SK-N-SH (cell line): Measurements from ENCODE around the gene SELENOH. TPM values are rescaled to one million over a fixed set of nuclear protein-coding genes. Genes with fewer than 3 reads are reported as not detected.

ENCODE experiments used
- CTCF ChIA-PET: fragments of 300-600, 350-600 bp; formaldehyde crosslinking; extraction: SDS; loops from one replicate; lab custom pipeline; 2021; lab: Yijun Ruan, JAX
- POLR2A ChIA-PET: fragments of 350-600 bp; sonication (Branson Sonifier 250); formaldehyde crosslinking; extraction: SDS; loops from one replicate; lab custom pipeline; 2020; ENCODE audit warnings: antibody characterized with exemption, inconsistent platforms; lab: Yijun Ruan, JAX
- DNase-seq: peaks from one replicate; pipeline ENCODE4 v3.0.0; 2012
- H2AFZ ChIP-seq: fragments of 200-600 bp; sonication (generic); 2 replicates; pipeline ENCODE4 v1.8.1; 2016; ENCODE audit warnings: antibody characterized with exemption, mild to moderate bottlenecking, low read depth
- H3F3A ChIP-seq: fragments of 200-600 bp; sonication (generic); replicated peaks from 2 replicates; pipeline ENCODE3; 2016; ENCODE audit warnings: antibody characterized with exemption, mild to moderate bottlenecking; ENCODE audit not compliant: insufficient read depth
- H3K27ac ChIP-seq, 2 experiments: fragments of 200-500 bp in 1 of 2; fragments of 200-600 bp in 1 of 2; sonication (Bioruptor generic) in 1 of 2; sonication (generic), shearing (Covaris generic) in 1 of 2; 2 replicates each; pipeline versions ENCODE4 v1.5.1 to v1.6.1; 2014 to 2016; ENCODE audit warnings: low read depth in 2 of 2, inconsistent platforms in 1 of 2, low read length in 1 of 2, mild to moderate bottlenecking in 1 of 2, mixed read lengths in 1 of 2
- H3K27me3 ChIP-seq: fragments of 200-600 bp; sonication (generic), shearing (Covaris generic); 2 replicates; pipeline ENCODE4 v1.6.1; 2016; ENCODE audit warnings: mixed run types; ENCODE audit not compliant: insufficient read depth
- H3K36me3 ChIP-seq, 2 experiments: fragments of 200-500 bp in 1 of 2; fragments of 200-600 bp in 1 of 2; sonication (Bioruptor generic) in 1 of 2; sonication (generic) in 1 of 2; replicated peaks in 1 of 2; 2 replicates each; pipeline versions ENCODE3 to v1.5.1; 2014 to 2016; ENCODE audit warnings: low read length in 1 of 2, mild to moderate bottlenecking in 1 of 2; ENCODE audit not compliant: insufficient read depth in 2 of 2, control insufficient read depth in 1 of 2
- H3K4me1 ChIP-seq, 2 experiments: fragments of 200-500 bp in 1 of 2; fragments of 200-600 bp in 1 of 2; sonication (Bioruptor generic) in 1 of 2; sonication (generic), shearing (Covaris generic) in 1 of 2; 2 replicates each; pipeline versions ENCODE4 v1.5.1 to v1.6.1; 2014 to 2016; ENCODE audit warnings: low read depth in 1 of 2, low read length in 1 of 2, mixed run types in 1 of 2; ENCODE audit not compliant: insufficient read depth in 2 of 2, control insufficient read depth in 1 of 2
- H3K4me2 ChIP-seq: fragments of 200-600 bp; sonication (generic), shearing (Covaris generic); 2 replicates; pipeline ENCODE4 v1.6.1; 2017; ENCODE audit warnings: mixed run types
- H3K4me3 ChIP-seq, 2 experiments: fragments of 200-500 bp in 1 of 2; fragments of 200-600 bp in 1 of 2; sonication (Bioruptor generic) in 1 of 2; sonication (generic), shearing (Covaris generic) in 1 of 2; 2 replicates each; pipeline versions ENCODE4 v1.5.1 to v1.8.1; 2014 to 2016; ENCODE audit warnings: low read depth in 2 of 2, inconsistent platforms in 1 of 2, low read length in 1 of 2, mild to moderate bottlenecking in 1 of 2, mixed read lengths in 1 of 2, moderate library complexity in 1 of 2
- H3K79me2 ChIP-seq: fragments of 200-600 bp; sonication (generic); 2 replicates; pipeline ENCODE4 v1.8.1; 2017; ENCODE audit warnings: mild to moderate bottlenecking; ENCODE audit not compliant: insufficient read depth
- H3K9ac ChIP-seq: fragments of 200-600 bp; sonication (generic); 2 replicates; pipeline ENCODE4 v1.6.1; 2017; ENCODE audit warnings: mixed run types
- H3K9me2 ChIP-seq: fragments of 200-600 bp; sonication (generic); 2 replicates; pipeline ENCODE4 v1.6.1; 2017; ENCODE audit warnings: mixed run types
- H3K9me3 ChIP-seq: fragments of 200-600 bp; sonication (generic); 2 replicates; pipeline ENCODE4 v1.6.1; 2017; ENCODE audit warnings: mixed run types, mild to moderate bottlenecking, moderate library complexity
- H4K20me1 ChIP-seq: fragments of 200-600 bp; sonication (generic); 2 replicates; pipeline ENCODE4 v1.6.1; 2017; ENCODE audit warnings: mild to moderate bottlenecking, mixed run types; ENCODE audit not compliant: insufficient read depth
- CHD2 ChIP-seq: fragments of 150-350 bp; IDR thresholded peaks from 2 replicates; pipeline ENCODE4 v1.6.1; 2018; ENCODE audit warnings: low read length; ENCODE audit not compliant: partially characterized antibody
- CTCF ChIP-seq: fragments of 200-600 bp; sonication (generic); IDR thresholded peaks from 2 replicates; pipeline ENCODE4 v1.6.1; 2017; ENCODE audit warnings: antibody characterized with exemption, mild to moderate bottlenecking, moderate library complexity
- ELF1 ChIP-seq: IDR thresholded peaks from 2 replicates; pipeline ENCODE4 v1.4.0; 2012
- EP300 ChIP-seq, 2 experiments: IDR thresholded peaks; 2 replicates each; pipeline versions ENCODE4 v1.4.0 to v1.6.1; 2012; ENCODE audit warnings: borderline replicate concordance in 1 of 2, low read depth in 1 of 2, low read length in 1 of 2
- FOXJ3 ChIP-seq: sonication (generic); formaldehyde crosslinking; IDR thresholded peaks from 2 replicates; pipeline ENCODE4 v1.5.1; 2020; ENCODE audit warnings: mild to moderate bottlenecking, missing genetic modification reagents
- GATA2 ChIP-seq: sonication (generic); formaldehyde crosslinking; IDR thresholded peaks from 2 replicates; pipeline ENCODE4 v1.5.0; 2020; ENCODE audit warnings: mild to moderate bottlenecking, missing genetic modification reagents
- MAX ChIP-seq: IDR thresholded peaks from 2 replicates; pipeline ENCODE4 v1.4.0; 2012; ENCODE audit warnings: low read depth
- MEF2A ChIP-seq: IDR thresholded peaks from 2 replicates; pipeline ENCODE4 v1.4.0; 2012; ENCODE audit warnings: low read depth, borderline replicate concordance
- MXI1 ChIP-seq: IDR thresholded peaks from 2 replicates; pipeline ENCODE4 v1.6.1; 2012; ENCODE audit warnings: mild to moderate bottlenecking, low read depth, low read length, improper control_type of control experiment
- NFIC ChIP-seq: IDR thresholded peaks from 2 replicates; pipeline ENCODE4 v1.4.0; 2012; ENCODE audit warnings: borderline replicate concordance
- NRF1 ChIP-seq: IDR thresholded peaks from 2 replicates; pipeline ENCODE4 v1.6.1; 2012; ENCODE audit warnings: low read depth, mild to moderate bottlenecking, low read length
- PBX3 ChIP-seq: IDR thresholded peaks from 2 replicates; pipeline ENCODE4; 2012
- POLR2AphosphoS5 ChIP-seq: IDR thresholded peaks from 2 replicates; pipeline ENCODE4 v1.6.1; 2012; ENCODE audit warnings: low read depth, low read length
- RAD21 ChIP-seq: IDR thresholded peaks from 2 replicates; pipeline ENCODE4 v1.6.1; 2012; ENCODE audit warnings: mild to moderate bottlenecking, low read length
- RCOR1 ChIP-seq: fragments of 150-350 bp; IDR thresholded peaks from 2 replicates; pipeline ENCODE4 v1.6.1; 2017; ENCODE audit warnings: antibody characterized with exemption, low read length
- RFX5 ChIP-seq: IDR thresholded peaks from 2 replicates; pipeline ENCODE4 v1.6.1; 2012; ENCODE audit warnings: mild to moderate bottlenecking, improper control_type of control experiment, low read length
- RXRA ChIP-seq: IDR thresholded peaks from 2 replicates; pipeline ENCODE4 v1.4.0; 2012; ENCODE audit warnings: low read depth, mild to moderate bottlenecking, borderline replicate concordance
- SIN3A ChIP-seq: IDR thresholded peaks from 2 replicates; pipeline ENCODE4 v1.6.1; 2012; ENCODE audit warnings: low read depth, mild to moderate bottlenecking, low read length, moderate library complexity, borderline replicate concordance
- TCF12 ChIP-seq: IDR thresholded peaks from 2 replicates; pipeline ENCODE4 v1.4.0; 2012
- TEAD4 ChIP-seq: IDR thresholded peaks from 2 replicates; pipeline ENCODE4 v1.4.0; 2012; ENCODE audit warnings: mild to moderate bottlenecking, borderline replicate concordance; ENCODE audit not compliant: insufficient read depth
- ZBTB33 ChIP-seq: IDR thresholded peaks from 2 replicates; pipeline ENCODE4 v1.4.0; 2012; ENCODE audit warnings: low read depth, borderline replicate concordance
- WGBS: methylation state at CpG from one replicate; pipeline ENCODE4 v1.1.6; 2017; ENCODE audit warnings: low lambda C conversion rate; 5-methylcytosine and 5-hydroxymethylcytosine counted together
- polyA plus RNA-seq, 3 experiments: library from polyadenylated mRNA; depleted of rRNA; stranded (reverse); fragments of >200 nt; gene quantifications; 2 replicates each; pipeline ENCODE4 v1.2.3, GENCODE V29; 2012

The SELENOH gene
- polyA plus RNA-seq, 1 of the 3 experiments (the other 2 are of a cell fraction): 333 TPM

GRCh38 chr11:57777969-57778317 lies 36.7 kb downstream of the SELENOH start:
- Histone ChIP-seq H3K4me1 (peaks cover 35 to 53% of the 10 kb centered on the region in 2 experiments), H3F3A (peaks cover 16% of the 10 kb centered on the region), H3K9ac (peak overlapping the region; percentile 59), H2AFZ (no peak overlapping the region), H3K4me2 (peak overlapping the region; percentile 76), H3K9me2 (no peaks in the 10 kb centered on the region), H3K4me3 (peak overlapping the region; percentile 19 to 43; a peak in 3 of 4 replicates), H3K79me2 (peaks cover 95% of the 10 kb centered on the region), H3K9me3 (no peaks in the 10 kb centered on the region), H4K20me1 (peaks cover 64% of the 10 kb centered on the region), H3K27me3 (no peaks in the 10 kb centered on the region), H3K27ac (peak overlapping the region; percentile 89 to 92), H3K36me3 (peaks cover 0 to 4% of the 10 kb centered on the region in 2 experiments)
- POLR2A ChIA-PET: interaction anchor here (0.7 to 1.5 kb wide), 4 partner anchors 15 to 23 kb away, joined by 3 to 6 read pairs (median 3); partner anchors contain the start of gene CTNND1
- TF ChIP-seq NRF1 (no peak), NFIC (no peak), TEAD4 (no peak)
- CTCF ChIA-PET: interaction anchor here (1.0 to 7.6 kb wide), 5 partner anchors 13 to 320 kb away, joined by 3 to 43 read pairs (median 4); partner anchors contain the start of gene BTBD18
- WGBS: 46% methylated on average over 3 of the region's 3 CpGs
- no peak for DNase-seq

- Histone ChIP-seq H3K27ac (peak overlapping the region; percentile 89 to 92), H4K20me1 (peaks cover 59% of the 10 kb centered on the region), H3F3A (peaks cover 16% of the 10 kb centered on the region), H3K36me3 (peaks cover 0 to 4% of the 10 kb centered on the region in 2 experiments), H3K79me2 (peaks cover 95% of the 10 kb centered on the region), H3K4me3 (peak overlapping the region; percentile 19 to 43), H3K4me2 (peak overlapping the region; percentile 76), H3K27me3 (no peaks in the 10 kb centered on the region), H3K4me1 (peaks cover 35 to 53% of the 10 kb centered on the region in 2 experiments), H2AFZ (no peak overlapping the region; the same call in 1 of the 2 replicates), H3K9ac (peak overlapping the region; percentile 59), H3K9me2 (no peaks in the 10 kb centered on the region), H3K9me3 (no peaks in the 10 kb centered on the region)
- ChIA-PET POLR2A (interaction anchor here (0.7 to 1.5 kb wide), 4 partner anchors 16 to 22 kb away, joined by 3 to 6 read pairs (median 3); partner anchors contain the start of gene CTNND1), CTCF (interaction anchor here (0.9 to 7.6 kb wide), 7 partner anchors 14 to 321 kb away, joined by 3 to 43 read pairs (median 4); partner anchors contain the start of genes BTBD18 and CTNND1)
- WGBS: 8% methylated on average over 6 of the region's 6 CpGs
- peak; percentile 83 for DNase-seq
- TF ChIP-seq MXI1: peak; percentile 42
- no peak for TF ChIP-seq RAD21
- TF ChIP-seq RFX5: peak; percentile 70; the same call in 1 of the 2 replicates
- peak; percentile 44; the same call in 1 of the 2 replicates for TF ChIP-seq PBX3
- no peak for TF ChIP-seq FOXJ3 (CRISPR knock-in tag)
- TF ChIP-seq RCOR1: peak; percentile 99
- peak; percentile 52; the same call in 1 of the 2 replicates for TF ChIP-seq ELF1
- no peak for TF ChIP-seq CHD2
- TF ChIP-seq NFIC: peak; percentile 95
- peak; percentile 71; the same call in 1 of the 2 replicates for TF ChIP-seq RXRA
- TF ChIP-seq MEF2A: no peak
- TF ChIP-seq MAX: peak; percentile 75
- TF ChIP-seq ZBTB33: no peak
- no peak for TF ChIP-seq CTCF
- TF ChIP-seq POLR2AphosphoS5: peak; percentile 47
- peak; percentile 67; the same call in 1 of the 2 replicates for TF ChIP-seq SIN3A
- peak; percentile 71 for TF ChIP-seq TCF12
- TF ChIP-seq TEAD4: peak; percentile 82; the same call in 1 of the 2 replicates
- no peak for TF ChIP-seq GATA2 (CRISPR knock-in tag)
- TF ChIP-seq EP300 (IDR thresholded peaks at IDR 0.05; ENCODE audit: borderline replicate concordance in 1 of 2, low read depth in 1 of 2, low read length in 1 of 2): peak in 1 of 2 experiments; percentile 52; a peak in 3 of 4 replicates
Observed at GRCh38 chr11:57778318-57779037, 37.2 kb downstream of the SELENOH start.
